Epithelial cell of proximal tubule (primary cell): ENCODE measurements around the gene GYG1. TPM values are rescaled to one million over a fixed set of nuclear protein-coding genes. Genes with fewer than 3 reads are reported as not detected.

Experiments
- DNase-seq: peaks from one replicate; pipeline ENCODE4 v3.0.0-alpha.2; 2011; ENCODE audit warnings: low read depth
- H3K4me3 ChIP-seq: 2 replicates; pipeline ENCODE4 v1.5.1; 2011; ENCODE audit warnings: low read depth, mild to moderate bottlenecking, low read length
- CTCF ChIP-seq: conservative IDR thresholded peaks from 2 replicates; pipeline ENCODE4 v1.5.1; 2012; ENCODE audit warnings: low read depth, mild to moderate bottlenecking, low read length
- total RNA-seq: library from RNA; depleted of rRNA; stranded (reverse); fragments of >200 nt; gene quantifications from 2 replicates; pipeline ENCODE4 v1.2.3, GENCODE V29; 2015

The GYG1 gene
- total RNA-seq, 1 donor from 2014 or later = 18.0 TPM

- no peak overlapping the region for H3K4me3 ChIP-seq
- TF ChIP-seq CTCF = no peak
- DNase-seq = no peak
These were observed 32.6 kb downstream of the GYG1 start for GRCh38 chr3:149023951-149024350.

GRCh38 chr3:149026718-149027117, 35.4 kb downstream of the GYG1 start:
- no peak overlapping the region for H3K4me3 ChIP-seq
- no peak for TF ChIP-seq CTCF
- no peak for DNase-seq

DNA sequence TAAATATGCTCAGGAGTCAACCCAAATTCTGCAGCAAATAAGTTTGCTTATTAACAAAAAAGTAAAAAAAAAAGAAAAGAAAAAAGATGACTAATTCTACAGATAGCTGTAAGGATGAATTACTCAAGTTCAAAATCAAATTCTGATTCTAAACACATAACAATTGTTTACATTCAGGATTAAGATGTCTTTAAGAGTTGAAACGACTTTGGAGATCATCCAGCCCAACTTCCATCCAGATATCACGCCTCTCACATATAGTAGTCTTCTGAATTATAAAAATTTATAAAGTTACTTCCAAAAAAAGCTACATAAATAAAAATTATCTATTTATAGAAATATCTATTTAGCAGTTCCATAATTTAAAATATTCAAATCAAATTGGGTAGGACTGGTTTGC, 39.8 kb downstream of the GYG1 start:
- H3K4me3 ChIP-seq = no peak overlapping the region
- no peak for TF ChIP-seq CTCF
- no peak for DNase-seq

GRCh38 chr3:149037684-149038083, 46.3 kb downstream of the GYG1 start:
- no peak overlapping the region for H3K4me3 ChIP-seq
- DNase-seq = no peak
- TF ChIP-seq CTCF = no peak

- no peak for TF ChIP-seq CTCF
- DNase-seq = no peak
- no peak overlapping the region for H3K4me3 ChIP-seq
These were observed 47.0 kb downstream of the GYG1 start for GRCh38 chr3:149038322-149038721.

GRCh38 chr3:149042789-149043386, 51.5 kb downstream of the GYG1 start:
- TF ChIP-seq CTCF = no peak
- DNase-seq = no peak
- no peak overlapping the region for H3K4me3 ChIP-seq

GRCh38 chr3:149044339-149045083, 53.2 kb downstream of the GYG1 start:
- no peak for DNase-seq
- no peak overlapping the region for H3K4me3 ChIP-seq
- no peak for TF ChIP-seq CTCF
